ENCODE measurements around the gene NOMO2.
"Not testable (repeated sequence)": the region's sequence is repeated elsewhere in the genome, so short reads cannot be mapped to it uniquely, and the experiment has no call there.

NOMO2 gene

GRCh38 chr16:18575945-18576344 lies 14.0 kb upstream of the NOMO2 start:
- not testable (repeated sequence) for DNase-seq

- DNase-seq, result not testable (repeated sequence)
Observed at GRCh38 chr16:18575298-18575917, 13.5 kb upstream of the NOMO2 start.

- DNase-seq, result not testable (repeated sequence)
Observed at GRCh38 chr16:18573887-18574286, 12.0 kb upstream of the NOMO2 start.

- DNase-seq, result not testable (repeated sequence)
Observed at GRCh38 chr16:18572973-18573372, 11.1 kb upstream of the NOMO2 start.

- DNase-seq, result not testable (repeated sequence)
Observed at GRCh38 chr16:18571307-18571850, 9.5 kb upstream of the NOMO2 start.

GRCh38 chr16:18570529-18571306 lies 8.8 kb upstream of the NOMO2 start:
- not testable (repeated sequence) for DNase-seq

GRCh38 chr16:18560416-18561220 lies 1.3 kb downstream of the NOMO2 start:
- DNase-seq, result not testable (repeated sequence)

- DNase-seq, result not testable (repeated sequence)
Observed at GRCh38 chr16:18553671-18554070, 8.2 kb downstream of the NOMO2 start.

GRCh38 chr16:18547382-18547781 lies 14.5 kb downstream of the NOMO2 start:
- not testable (repeated sequence) for DNase-seq

GRCh38 chr16:18546853-18547252 lies 15.0 kb downstream of the NOMO2 start:
- not testable (repeated sequence) for DNase-seq

GRCh38 chr16:18544232-18545081 lies 17.4 kb downstream of the NOMO2 start:
- not testable (repeated sequence) for DNase-seq

- not testable (repeated sequence) for DNase-seq
Observed at GRCh38 chr16:18541912-18542311, 20.0 kb downstream of the NOMO2 start.

GRCh38 chr16:18537004-18537403 lies 24.9 kb downstream of the NOMO2 start:
- not testable (repeated sequence) for DNase-seq

- DNase-seq, result not testable (repeated sequence)
Observed at GRCh38 chr16:18535519-18536168, 26.3 kb downstream of the NOMO2 start.

- DNase-seq, result not testable (repeated sequence)
Observed at GRCh38 chr16:18534308-18534707, 27.6 kb downstream of the NOMO2 start.

- DNase-seq, result not testable (repeated sequence)
Observed at GRCh38 chr16:18531323-18531722, 30.6 kb downstream of the NOMO2 start.

- not testable (repeated sequence) for DNase-seq
Observed at GRCh38 chr16:18530329-18530728, 31.6 kb downstream of the NOMO2 start.

- DNase-seq, result not testable (repeated sequence)
Observed at GRCh38 chr16:18526547-18526946, 35.4 kb downstream of the NOMO2 start.

GRCh38 chr16:18525882-18526482 lies 35.9 kb downstream of the NOMO2 start:
- not testable (repeated sequence) for DNase-seq

- not testable (repeated sequence) for DNase-seq
Observed at GRCh38 chr16:18522637-18523036, 39.3 kb downstream of the NOMO2 start.

Data from CD4-positive, alpha-beta T cell treated with Interleukin-10 for 1 hour (primary cell).